A549 (cell line): Measurements from ENCODE around the gene BCL11B. TPM values are rescaled to one million over a fixed set of nuclear protein-coding genes. Genes with fewer than 3 reads are reported as not detected.

Experiments
- ATAC-seq, 2 experiments: fragments of 200-7000 bp in 1 of 2; fragments of >200 bp in 1 of 2; cut with Nextera tagmentation in 1 of 2; cut with Tn5 transposase in 1 of 2; 3 replicates each; pipeline versions ENCODE4 v1.8.0 to v1.9.1; 2018 to 2020; ENCODE audit warnings: mild to moderate bottlenecking in 1 of 2, moderate library complexity in 1 of 2
- CTCF ChIA-PET: fragments of 300-600 bp; sonication (Branson Sonifier 250); formaldehyde crosslinking; extraction: SDS; loops from one replicate; lab custom pipeline; 2021; ENCODE audit warnings: antibody characterized with exemption, inconsistent platforms; lab: Yijun Ruan, JAX
- POLR2A ChIA-PET: fragments of 350-600 bp; formaldehyde crosslinking; extraction: SDS; loops from one replicate; lab custom pipeline; 2021; ENCODE audit warnings: antibody characterized with exemption, inconsistent platforms; lab: Yijun Ruan, JAX
- DNase-seq, 2 experiments: peaks; one replicate each; pipeline versions ENCODE4 v3.0.0 to v3.0.0-alpha.2; 2011 to 2016; ENCODE audit warnings: low read depth in 1 of 2, low spot score in 1 of 2
- FAIRE-seq: peaks from 2 replicates; lab custom pipeline; 2011; peaks lifted over from hg19 to GRCh38; lab: Jason Lieb, UNC
- H3K27ac ChIP-seq, 2 experiments: fragments of >200 bp; sonication (Bioruptor Twin); formaldehyde crosslinking; 3 replicates each; pipeline ENCODE4 v1.5.1; 2016 to 2017
- H3K4me1 ChIP-seq: fragments of >200 bp; sonication (Bioruptor Twin); formaldehyde crosslinking; 3 replicates; pipeline ENCODE4 v1.6.1; 2016
- H3K4me2 ChIP-seq: fragments of >200 bp; sonication (Bioruptor Twin); formaldehyde crosslinking; 3 replicates; pipeline ENCODE4 v1.6.1; 2016
- H3K4me3 ChIP-seq: fragments of >200 bp; sonication (Bioruptor Twin); formaldehyde crosslinking; 3 replicates; pipeline ENCODE4 v1.5.1; 2016
- H3K9me3 ChIP-seq: fragments of >200 bp; sonication (Bioruptor Twin); formaldehyde crosslinking; 3 replicates; pipeline ENCODE4 v1.6.1; 2016
- CBX2 ChIP-seq: fragments of 200-600 bp; sonication (generic); IDR thresholded peaks from 2 replicates; pipeline ENCODE4 v1.6.1; 2016; ENCODE audit warnings: low read depth, mild to moderate bottlenecking, borderline replicate concordance
- CEBPB ChIP-seq, 2 experiments: fragments of >200 bp in 1 of 2; sonication (Bioruptor Twin) in 1 of 2; formaldehyde crosslinking in 1 of 2; IDR thresholded peaks; 2 replicates each; pipeline ENCODE4 v1.6.1; 2012 to 2016
- EHMT2 ChIP-seq: fragments of 200-600 bp; sonication (generic); IDR thresholded peaks from 2 replicates; pipeline ENCODE4 v1.6.1; 2016; ENCODE audit warnings: antibody characterized with exemption, low read depth, mild to moderate bottlenecking, moderate library complexity
- ELK1 ChIP-seq: fragments of 150-350 bp; IDR thresholded peaks from 2 replicates; pipeline ENCODE4 v1.6.1; 2014; ENCODE audit warnings: low read depth, mild to moderate bottlenecking, low read length
- FOSL2 ChIP-seq, 2 experiments: fragments of 450-650 bp in 1 of 2; fragments of >200 bp in 1 of 2; sonication (Bioruptor Twin) in 1 of 2; formaldehyde crosslinking; IDR thresholded peaks; 2 replicates each; pipeline versions ENCODE4 v1.5.0 to v1.6.1; 2016 to 2020; ENCODE audit warnings: mild to moderate bottlenecking in 1 of 2, moderate library complexity in 1 of 2
- HDAC2 ChIP-seq: fragments of 200-600 bp; sonication (generic); IDR thresholded peaks from 2 replicates; pipeline ENCODE4 v1.6.1; 2016
- HEYL ChIP-seq: fragments of 250-450 bp; sonication (Bioruptor Pico); IDR thresholded peaks from 2 replicates; pipeline ENCODE4 v1.8.0; 2021; ENCODE audit warnings: mild to moderate bottlenecking, moderate library complexity
- JUNB ChIP-seq: fragments of >200 bp; sonication (Bioruptor Twin); formaldehyde crosslinking; IDR thresholded peaks from 2 replicates; pipeline ENCODE4 v1.6.1; 2016
- KDM5A ChIP-seq: fragments of 200-600 bp; sonication (generic); IDR thresholded peaks from 2 replicates; pipeline ENCODE4 v1.6.1; 2016; ENCODE audit warnings: antibody characterized with exemption, mild to moderate bottlenecking
- NFE2L2 ChIP-seq: fragments of 150-350 bp; conservative IDR thresholded peaks from 2 replicates; pipeline ENCODE4 v1.6.1; 2014; ENCODE audit warnings: low read length
- NPAS2 ChIP-seq: fragments of 250-450 bp; sonication (Bioruptor Pico); IDR thresholded peaks from 2 replicates; pipeline ENCODE4 v1.8.0; 2022; ENCODE audit warnings: mild to moderate bottlenecking, moderate library complexity, borderline replicate concordance
- NR3C1 ChIP-seq: fragments of >200 bp; sonication (Bioruptor Twin); formaldehyde crosslinking; IDR thresholded peaks from 3 replicates; pipeline ENCODE4 v1.6.1; 2017
- POLR2A ChIP-seq: IDR thresholded peaks from 2 replicates; pipeline ENCODE4 v1.6.1; 2012; ENCODE audit warnings: mild to moderate bottlenecking, low read length
- REST ChIP-seq: fragments of 200-600 bp; sonication (generic); IDR thresholded peaks from 2 replicates; pipeline ENCODE4 v1.6.1; 2016; ENCODE audit warnings: antibody characterized with exemption, mild to moderate bottlenecking, moderate library complexity
- TFCP2L1 ChIP-seq: fragments of 250-450 bp; sonication (Bioruptor Pico); IDR thresholded peaks from 2 replicates; pipeline ENCODE4 v1.5.0; 2021; ENCODE audit warnings: mild to moderate bottlenecking
- TP53 ChIP-seq: fragments of 250-450 bp; sonication (Bioruptor Pico); IDR thresholded peaks from 2 replicates; pipeline ENCODE4 v1.5.0; 2021; ENCODE audit warnings: mild to moderate bottlenecking, moderate library complexity
- ZNF302 ChIP-seq: fragments of 250-450 bp; sonication (Bioruptor Pico); IDR thresholded peaks from 2 replicates; pipeline ENCODE4 v1.9.0; 2021; ENCODE audit warnings: inconsistent platforms, mild to moderate bottlenecking, moderate library complexity
- WGBS: methylation state at CpG from one replicate; pipeline ENCODE4 v1.1.6; 2017; ENCODE audit errors: missing lambda C conversion rate; 5-methylcytosine and 5-hydroxymethylcytosine counted together
- polyA plus RNA-seq, 4 experiments: library from polyadenylated mRNA; depleted of rRNA in 3 of 4; stranded (reverse); fragments of >200 nt; fragmentation: RNase III in 1 of 4; extraction: RNeasy Plus Mini Kit Qiagen cat#74134 plus additional on column Dnase treatment in 1 of 4; gene quantifications; 2 replicates in 3 of 4; 3 replicates in 1 of 4; pipeline ENCODE4 v1.2.3, GENCODE V29; 2011 to 2017
- TF ChIP-seq, protein P1 (sequence below): fragments of >200 bp; sonication (Bioruptor Twin); formaldehyde crosslinking; IDR thresholded peaks from 2 replicates; pipeline ENCODE4 v1.6.1; 2016
- TF ChIP-seq, protein P2 (sequence below): IDR thresholded peaks from 2 replicates; pipeline ENCODE4 v1.6.1; 2012
- TF ChIP-seq, protein P3 (sequence below): fragments of >200 bp; sonication (Bioruptor Twin); formaldehyde crosslinking; IDR thresholded peaks from 3 replicates; pipeline ENCODE4 v1.5.1; 2016
- TF ChIP-seq, protein P4 (sequence below): fragments of 450-650 bp; IDR thresholded peaks from 2 replicates; pipeline ENCODE4 v1.6.1; 2014; ENCODE audit warnings: antibody characterized with exemption

The BCL11B gene
- polyA plus RNA-seq, 2 of the 4 experiments (the other 2 are of a cell fraction): 0.43 to 0.49 TPM

DNA sequence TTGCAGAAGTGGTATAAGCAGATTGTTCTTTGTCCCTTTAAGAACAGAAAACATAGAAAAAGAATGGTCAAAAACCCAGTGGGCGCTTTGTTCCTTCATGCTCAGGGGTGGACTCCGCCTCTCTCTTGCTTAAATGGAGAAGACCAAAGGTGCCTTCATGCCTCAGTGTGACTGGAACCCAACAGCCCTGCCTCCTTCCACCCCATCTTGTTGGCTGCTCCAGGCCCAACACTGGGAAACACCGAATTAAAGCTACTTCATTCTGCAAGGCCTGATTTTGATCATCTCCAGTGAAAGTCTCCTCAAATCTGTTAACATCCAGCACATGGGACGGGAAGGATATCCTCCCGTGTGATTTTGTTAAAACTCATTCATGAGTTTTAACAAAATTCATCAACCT, 103.7 kb downstream of the BCL11B start (continued):
- TF ChIP-seq, protein P1, sequence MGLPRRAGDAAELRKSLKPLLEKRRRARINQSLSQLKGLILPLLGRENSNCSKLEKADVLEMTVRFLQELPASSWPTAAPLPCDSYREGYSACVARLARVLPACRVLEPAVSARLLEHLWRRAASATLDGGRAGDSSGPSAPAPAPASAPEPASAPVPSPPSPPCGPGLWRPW: no peak
- TF ChIP-seq KDM5A (no peak), TP53 (no peak), HEYL (CRISPR knock-in tag) (no peak), CEBPB (IDR thresholded peaks at IDR 0.05) (no peak), TFCP2L1 (CRISPR knock-in tag) (no peak)
- TF ChIP-seq, protein P2, sequence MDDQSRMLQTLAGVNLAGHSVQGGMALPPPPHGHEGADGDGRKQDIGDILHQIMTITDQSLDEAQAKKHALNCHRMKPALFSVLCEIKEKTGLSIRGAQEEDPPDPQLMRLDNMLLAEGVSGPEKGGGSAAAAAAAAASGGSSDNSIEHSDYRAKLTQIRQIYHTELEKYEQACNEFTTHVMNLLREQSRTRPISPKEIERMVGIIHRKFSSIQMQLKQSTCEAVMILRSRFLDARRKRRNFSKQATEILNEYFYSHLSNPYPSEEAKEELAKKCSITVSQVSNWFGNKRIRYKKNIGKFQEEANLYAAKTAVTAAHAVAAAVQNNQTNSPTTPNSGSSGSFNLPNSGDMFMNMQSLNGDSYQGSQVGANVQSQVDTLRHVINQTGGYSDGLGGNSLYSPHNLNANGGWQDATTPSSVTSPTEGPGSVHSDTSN: no peak

GRCh38 chr14:99166506-99166905, 105.5 kb downstream of the BCL11B start:
- DNase-seq (no peak), FAIRE-seq (no peak), ATAC-seq (no peak)
- POLR2A ChIA-PET: no interaction called here
- H3K4me3 ChIP-seq: no peak overlapping the region
- 0 out of 3 replicates have a peak, but pooled peaks cover 4% of the 10 kb centered on the region for H3K9me3 ChIP-seq
- H3K27ac ChIP-seq: no peak overlapping the region
- no peaks in the 10 kb centered on the region for H3K4me1 ChIP-seq
- TF ChIP-seq ELK1 (no peak), POLR2A (no peak), REST (no peak), HEYL (CRISPR knock-in tag) (no peak), HDAC2 (no peak), ZNF302 (CRISPR knock-in tag) (no peak)
- WGBS: 49% methylated on average over 4 of the region's 4 CpGs
- CTCF ChIA-PET: no interaction called here
- H3K4me2 ChIP-seq: no peak overlapping the region

DNA sequence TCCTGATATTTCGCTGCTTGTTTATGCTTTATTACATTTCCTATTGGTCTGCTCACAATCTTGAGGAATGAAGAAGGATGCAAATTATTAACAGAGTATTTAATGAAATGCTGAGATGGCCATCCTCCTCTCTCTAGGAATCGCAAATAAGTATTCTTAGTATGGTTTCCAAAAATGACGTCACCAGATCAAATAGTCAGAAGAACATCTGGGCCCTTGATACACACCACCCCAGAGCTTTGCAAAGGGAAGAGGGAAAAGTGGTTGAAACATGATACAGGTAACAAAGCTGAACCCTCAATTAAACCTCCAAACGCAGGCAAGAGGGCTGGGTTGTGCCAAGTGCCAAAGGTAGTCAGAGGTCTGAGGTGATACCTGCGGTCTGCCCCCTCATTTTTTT, 107.3 kb downstream of the BCL11B start:
- CTCF ChIA-PET: no interaction called here
- Histone ChIP-seq H3K4me2 (no peak overlapping the region), H3K27ac (no peak overlapping the region), H3K4me3 (no peak overlapping the region), H3K4me1 (no peaks in the 10 kb centered on the region), H3K9me3 (0 out of 3 replicates have a peak, but pooled peaks cover 4% of the 10 kb centered on the region)
- no peak for FAIRE-seq
- WGBS: 34% methylated on average over 5 of the region's 5 CpGs
- no peak for DNase-seq
- POLR2A ChIA-PET: no interaction called here
- ATAC-seq: no peak
- TF ChIP-seq EHMT2 (no peak), NR3C1 (no peak), NPAS2 (CRISPR knock-in tag) (no peak), FOSL2 (IDR thresholded peaks at IDR 0.05) (no peak), FOSL2 (CRISPR knock-in tag; IDR thresholded peaks at IDR 0.05) (no peak), CEBPB (IDR thresholded peaks at IDR 0.05) (no peak), KDM5A (no peak), NFE2L2 (no peak), POLR2A (no peak), CBX2 (no peak), JUNB (no peak), REST (no peak)
- TF ChIP-seq, protein P3, sequence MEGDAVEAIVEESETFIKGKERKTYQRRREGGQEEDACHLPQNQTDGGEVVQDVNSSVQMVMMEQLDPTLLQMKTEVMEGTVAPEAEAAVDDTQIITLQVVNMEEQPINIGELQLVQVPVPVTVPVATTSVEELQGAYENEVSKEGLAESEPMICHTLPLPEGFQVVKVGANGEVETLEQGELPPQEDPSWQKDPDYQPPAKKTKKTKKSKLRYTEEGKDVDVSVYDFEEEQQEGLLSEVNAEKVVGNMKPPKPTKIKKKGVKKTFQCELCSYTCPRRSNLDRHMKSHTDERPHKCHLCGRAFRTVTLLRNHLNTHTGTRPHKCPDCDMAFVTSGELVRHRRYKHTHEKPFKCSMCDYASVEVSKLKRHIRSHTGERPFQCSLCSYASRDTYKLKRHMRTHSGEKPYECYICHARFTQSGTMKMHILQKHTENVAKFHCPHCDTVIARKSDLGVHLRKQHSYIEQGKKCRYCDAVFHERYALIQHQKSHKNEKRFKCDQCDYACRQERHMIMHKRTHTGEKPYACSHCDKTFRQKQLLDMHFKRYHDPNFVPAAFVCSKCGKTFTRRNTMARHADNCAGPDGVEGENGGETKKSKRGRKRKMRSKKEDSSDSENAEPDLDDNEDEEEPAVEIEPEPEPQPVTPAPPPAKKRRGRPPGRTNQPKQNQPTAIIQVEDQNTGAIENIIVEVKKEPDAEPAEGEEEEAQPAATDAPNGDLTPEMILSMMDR: no peak
- TF ChIP-seq, protein P4, sequence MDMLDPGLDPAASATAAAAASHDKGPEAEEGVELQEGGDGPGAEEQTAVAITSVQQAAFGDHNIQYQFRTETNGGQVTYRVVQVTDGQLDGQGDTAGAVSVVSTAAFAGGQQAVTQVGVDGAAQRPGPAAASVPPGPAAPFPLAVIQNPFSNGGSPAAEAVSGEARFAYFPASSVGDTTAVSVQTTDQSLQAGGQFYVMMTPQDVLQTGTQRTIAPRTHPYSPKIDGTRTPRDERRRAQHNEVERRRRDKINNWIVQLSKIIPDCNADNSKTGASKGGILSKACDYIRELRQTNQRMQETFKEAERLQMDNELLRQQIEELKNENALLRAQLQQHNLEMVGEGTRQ: no peak
